ENCODE measurements around the gene TAS2R50.

The TAS2R50 gene

DNA sequence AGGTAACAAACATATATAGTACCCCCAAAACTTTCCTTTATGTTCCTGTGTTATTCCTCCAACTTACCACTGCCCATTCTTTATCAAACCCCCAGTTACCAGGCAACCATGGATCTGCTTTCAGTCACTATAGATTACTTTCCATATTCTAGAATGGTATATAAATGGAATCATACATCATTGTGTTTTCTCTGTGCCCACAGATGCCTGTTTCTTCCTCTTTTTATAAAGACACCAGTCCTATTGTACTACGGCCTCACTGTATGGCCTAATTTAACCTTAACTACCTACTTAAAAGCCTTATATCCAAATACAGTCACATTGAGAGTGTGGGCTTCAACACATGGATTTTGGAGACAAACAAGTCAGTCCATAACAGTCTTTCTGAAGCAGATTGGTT is 50.2 kb downstream of the TAS2R50 start:
- H3K4me3 ChIP-seq (ENCODE audit: low read depth, low read length) = no peak overlapping the region
- no peak for TF ChIP-seq CTCF (IDR thresholded peaks at IDR 0.05; ENCODE audit: low read depth, low read length)
